Inflammatory macrophage treated with lipopolysaccharide for 1 hour (primary cell): ENCODE results near the gene KCNJ6.
A peak's percentile ranks its signal among the peaks of the same experiment; 100 is the strongest.
"Not testable (repeated sequence)": the region's sequence is repeated elsewhere in the genome, so short reads cannot be mapped to it uniquely, and the experiment has no call there.

Experiments
- DNase-seq, 2 donors: peaks; one replicate each; pipeline ENCODE4 v3.0.0-alpha.2; 2020 to 2022

The KCNJ6 gene

DNA sequence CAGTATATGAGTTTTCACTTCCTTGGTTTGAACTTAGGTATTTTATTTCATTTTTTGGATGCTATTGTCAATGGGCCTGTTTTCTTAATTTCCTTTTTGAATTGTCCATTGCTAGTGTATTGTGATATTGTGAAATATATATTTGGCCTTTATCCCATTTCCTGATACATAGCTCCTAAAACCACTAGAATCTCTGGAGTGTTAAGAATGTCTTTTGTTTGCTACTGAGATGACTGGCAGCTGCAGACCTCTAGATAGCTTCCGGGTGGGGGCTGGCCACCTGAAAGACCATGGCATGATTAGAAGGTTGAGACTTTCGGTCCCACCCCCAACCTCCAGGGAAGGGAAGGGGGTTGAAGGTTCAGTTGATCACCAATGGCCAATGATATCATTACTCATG lies 245.4 kb downstream of the KCNJ6 start:
- DNase-seq, result no peak

DNA sequence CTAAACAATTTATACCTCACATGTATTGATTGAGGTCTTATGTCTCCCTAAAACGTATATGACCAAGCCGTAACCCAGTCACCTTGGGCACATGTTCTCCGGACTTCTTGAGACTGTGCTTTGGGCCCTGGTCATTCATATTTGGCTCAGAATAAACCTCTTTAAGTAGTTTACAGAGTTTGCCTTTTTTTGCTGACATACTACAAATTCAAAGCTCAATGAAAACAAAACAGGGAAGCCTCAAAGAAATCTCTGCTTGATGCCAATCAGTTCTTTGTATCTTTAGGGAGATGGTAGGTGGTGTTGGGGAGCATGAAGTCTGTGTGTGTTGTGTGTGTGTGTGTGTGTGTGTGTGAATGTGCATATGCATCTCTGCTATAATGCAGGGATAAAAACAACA lies 247.0 kb downstream of the KCNJ6 start:
- DNase-seq, result no peak

GRCh38 chr21:37668462-37669239 lies 247.6 kb downstream of the KCNJ6 start:
- no peak for DNase-seq

DNA sequence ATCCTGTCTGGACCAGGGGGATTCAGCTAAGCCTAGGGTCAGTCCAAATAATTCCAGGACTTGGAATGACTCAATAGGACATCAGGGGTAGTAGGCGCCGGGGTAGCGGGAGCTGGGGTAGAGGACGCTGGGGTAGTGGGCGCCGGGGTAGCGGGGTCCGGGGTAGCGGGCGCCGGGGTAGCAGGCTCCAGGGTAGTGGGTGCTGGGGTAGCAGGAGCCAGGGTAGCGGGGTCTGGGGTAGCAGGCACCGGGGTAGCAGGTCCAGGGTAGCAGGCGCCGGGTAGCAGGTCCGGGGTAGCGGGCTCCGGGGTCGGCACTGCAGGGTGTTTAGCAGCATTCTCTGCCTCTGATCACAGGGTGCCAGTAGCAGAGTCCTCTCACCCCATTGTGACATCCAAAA lies 248.9 kb downstream of the KCNJ6 start:
- no peak for DNase-seq

DNA sequence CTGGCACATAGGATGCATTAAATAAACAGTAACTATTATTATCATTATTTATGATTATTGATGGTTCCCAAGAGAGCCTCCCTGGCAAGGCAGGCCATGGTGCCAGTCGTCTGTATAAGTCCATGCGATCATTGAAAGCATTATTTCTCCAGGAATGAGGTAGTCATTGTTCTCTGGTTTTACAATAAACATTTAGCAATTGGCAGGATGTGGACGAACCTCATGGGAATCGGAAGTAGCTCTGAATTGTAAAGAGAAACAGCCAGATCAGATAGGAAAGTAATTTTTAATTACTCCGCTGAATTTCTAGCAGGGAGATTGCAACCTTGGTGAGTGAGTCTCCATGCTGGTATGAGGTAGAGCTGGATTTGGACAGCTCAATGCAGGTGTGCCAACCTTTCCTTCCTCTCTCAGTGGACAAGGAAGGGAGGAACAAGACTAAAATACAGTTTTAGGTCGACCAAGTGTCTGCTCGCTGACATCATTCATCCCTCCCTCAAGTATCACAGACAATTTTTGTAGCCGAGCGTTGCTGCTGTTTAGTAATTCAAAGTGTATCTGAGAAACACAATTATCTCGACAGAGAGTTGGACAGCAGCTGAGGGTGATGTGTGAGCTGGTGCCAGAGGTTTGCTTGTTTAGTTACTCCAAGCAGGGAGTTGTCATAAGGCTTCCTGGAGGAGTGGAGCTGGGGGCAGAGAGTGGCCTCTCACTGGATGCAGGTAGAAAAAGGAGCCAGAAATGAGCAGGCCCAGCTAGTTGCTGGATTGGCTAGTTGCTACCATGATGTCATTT lies 250.8 kb downstream of the KCNJ6 start:
- no peak for DNase-seq

- not testable (repeated sequence) for DNase-seq
Measured at GRCh38 chr21:37662227-37662626, 254.0 kb downstream of the KCNJ6 start.

- DNase-seq, result no peak
Measured at GRCh38 chr21:37660709-37661108, 255.5 kb downstream of the KCNJ6 start.

GRCh38 chr21:37659874-37660273 lies 256.4 kb downstream of the KCNJ6 start:
- DNase-seq, result no peak

DNA sequence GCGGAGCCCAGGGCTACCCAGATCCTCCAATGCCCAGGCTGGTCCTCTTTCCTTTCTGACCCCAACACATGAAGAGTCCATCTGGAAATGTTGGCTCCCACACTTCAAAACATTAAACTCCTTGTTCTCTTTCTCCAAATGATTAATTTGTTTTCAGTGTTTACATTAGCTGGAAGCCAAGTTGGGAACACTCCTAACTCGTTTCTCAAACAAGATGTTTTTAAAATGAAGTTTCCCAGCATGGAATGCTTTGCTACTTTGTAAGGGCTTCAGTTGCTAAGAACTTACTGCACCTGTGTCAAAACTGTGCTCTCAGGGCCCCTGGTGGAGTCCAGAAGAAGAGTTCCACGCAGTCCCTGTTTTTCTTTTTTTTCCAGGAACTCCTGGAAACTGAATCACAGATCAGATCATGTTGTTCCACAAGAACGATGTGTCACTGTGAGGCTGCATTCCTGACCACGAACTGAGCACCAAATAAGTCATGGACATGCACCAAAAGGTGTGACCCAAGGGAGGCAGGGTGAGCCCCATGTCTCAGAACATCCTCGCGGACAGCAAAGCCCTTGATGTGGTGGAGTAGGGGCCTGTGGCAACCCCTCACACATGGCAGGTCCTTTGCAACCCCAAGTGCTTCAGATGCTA lies 257.3 kb downstream of the KCNJ6 start:
- DNase-seq, result no peak

DNA sequence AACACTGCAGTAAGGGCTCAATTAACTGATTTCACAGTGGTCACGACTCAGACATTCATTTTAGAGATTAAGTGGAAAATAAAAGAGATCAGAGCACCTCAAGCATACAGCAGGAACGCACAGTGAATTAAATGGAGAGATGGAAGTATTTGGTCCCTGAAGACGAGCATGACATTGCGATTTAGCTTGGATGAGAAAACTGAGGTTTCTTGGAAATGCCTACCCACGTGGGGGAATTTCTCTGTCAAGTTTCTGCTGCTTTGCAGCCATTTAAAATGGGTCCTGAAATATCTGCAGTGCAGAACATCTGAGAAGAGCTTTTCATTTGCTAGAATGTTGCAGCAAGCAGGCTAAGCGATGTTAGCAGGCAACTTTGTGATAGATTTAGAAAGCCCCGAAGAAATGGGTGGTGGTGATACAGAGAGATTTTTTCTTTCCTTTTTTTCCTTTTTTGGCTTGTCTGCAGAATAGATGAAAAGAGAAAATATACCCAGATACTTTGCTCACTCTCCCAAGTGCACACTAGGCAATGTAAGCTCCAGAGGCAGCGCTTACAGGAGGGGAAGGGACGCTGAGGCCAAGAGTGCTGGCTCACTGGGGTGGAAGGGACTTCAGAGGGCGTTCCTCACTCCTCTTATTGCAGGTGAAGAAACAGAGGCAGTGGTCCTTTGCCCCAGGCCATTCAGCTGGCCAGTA lies 258.0 kb downstream of the KCNJ6 start:
- no peak for DNase-seq

DNA sequence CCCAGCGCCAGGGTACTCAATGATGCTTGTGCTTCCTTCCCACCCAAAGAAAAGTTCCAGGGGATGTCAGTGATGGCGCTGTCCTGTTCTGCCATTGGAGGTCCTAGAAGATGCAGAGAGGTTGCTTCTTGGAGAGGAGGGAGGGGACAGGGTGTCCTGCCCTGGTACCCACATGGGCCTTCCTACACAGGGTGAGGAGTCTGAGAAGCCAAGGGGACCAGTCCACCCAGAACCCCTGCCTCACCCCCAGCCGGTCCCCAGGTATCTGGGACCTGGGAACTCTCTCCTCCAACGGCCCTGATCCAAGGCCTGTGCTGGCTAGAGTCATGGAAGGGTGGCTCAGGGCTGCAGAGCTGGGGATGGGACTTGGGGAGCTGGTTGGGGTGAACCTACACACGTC lies 259.4 kb downstream of the KCNJ6 start:
- DNase-seq, result no peak

DNA sequence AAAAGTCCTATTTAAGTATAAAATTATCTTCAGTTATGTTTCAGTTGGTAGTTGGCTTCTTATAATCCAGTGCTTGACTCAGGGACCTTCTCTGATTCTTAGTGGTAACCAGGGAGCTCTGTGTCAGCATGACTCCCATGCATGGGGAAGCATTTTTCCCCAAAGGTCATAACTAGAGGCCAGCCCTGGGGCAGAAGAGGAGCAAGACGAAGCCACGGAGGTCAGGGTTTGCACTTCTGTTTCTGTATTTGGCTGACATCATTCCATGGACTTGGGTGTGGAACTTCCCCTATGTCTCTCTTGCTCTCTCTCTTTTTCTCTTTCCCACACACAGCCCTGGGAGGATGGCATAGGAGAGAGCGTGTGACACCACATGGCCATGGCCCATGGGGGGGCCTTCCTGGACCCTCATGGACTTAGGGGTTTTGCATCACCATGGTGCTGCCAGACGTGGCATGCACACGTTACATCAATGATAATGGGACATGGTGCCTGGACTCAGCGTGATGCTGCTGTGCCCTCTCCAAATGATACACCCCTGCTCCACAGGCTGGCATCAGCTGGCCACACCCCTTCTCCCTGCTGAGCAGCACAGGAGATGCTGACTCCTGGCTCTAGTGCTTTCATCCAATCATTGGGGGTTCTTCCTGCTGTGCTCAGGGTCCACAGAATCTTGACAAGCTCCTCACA lies 260.5 kb downstream of the KCNJ6 start:
- DNase-seq, result peak; percentile 58 to 74

DNA sequence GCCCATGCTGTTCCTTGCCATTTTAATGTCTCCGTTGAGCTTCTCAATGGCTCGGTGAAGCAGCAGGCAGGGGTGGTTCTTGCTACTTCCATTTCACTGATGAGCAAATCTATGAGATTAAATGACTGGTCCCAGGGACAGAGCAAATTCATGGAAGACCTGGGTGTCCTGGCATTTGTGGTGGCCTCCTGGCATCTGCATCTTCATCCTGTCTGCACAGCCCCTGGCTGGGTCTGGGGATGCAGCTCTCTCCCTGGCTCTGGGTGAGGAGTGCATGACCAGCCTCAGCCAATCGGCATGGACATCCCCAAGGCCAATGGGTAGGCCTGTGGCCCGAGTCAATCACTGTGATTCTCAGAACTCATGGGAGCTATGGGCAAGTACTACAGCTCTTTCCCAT lies 261.7 kb downstream of the KCNJ6 start:
- DNase-seq, result no peak

GRCh38 chr21:37653201-37653600 lies 263.1 kb downstream of the KCNJ6 start:
- DNase-seq, result no peak

- DNase-seq, result no peak
Measured at GRCh38 chr21:37647781-37648180, 268.5 kb downstream of the KCNJ6 start.

DNA sequence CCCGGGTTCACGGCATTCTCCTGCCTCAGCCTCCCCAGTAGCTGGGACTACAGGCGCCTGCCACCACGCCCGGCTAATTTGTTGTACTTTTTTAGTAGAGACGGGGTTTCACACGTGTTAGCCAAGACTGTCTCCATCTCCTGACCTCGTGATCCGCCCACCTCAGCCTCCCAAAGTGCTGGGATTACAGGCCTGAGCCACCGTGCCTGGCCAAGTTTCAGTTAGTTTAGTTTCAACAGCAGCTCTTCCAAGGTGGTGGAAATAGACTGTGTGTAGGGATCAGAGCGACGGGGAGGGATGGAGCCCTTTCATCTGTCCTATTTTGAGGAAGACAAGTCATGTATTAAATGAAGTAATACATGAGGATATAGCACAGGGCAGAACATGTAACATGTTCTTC lies 269.5 kb downstream of the KCNJ6 start:
- not testable (repeated sequence) for DNase-seq

- no peak for DNase-seq
Measured at GRCh38 chr21:37645848-37646247, 270.4 kb downstream of the KCNJ6 start.

DNA sequence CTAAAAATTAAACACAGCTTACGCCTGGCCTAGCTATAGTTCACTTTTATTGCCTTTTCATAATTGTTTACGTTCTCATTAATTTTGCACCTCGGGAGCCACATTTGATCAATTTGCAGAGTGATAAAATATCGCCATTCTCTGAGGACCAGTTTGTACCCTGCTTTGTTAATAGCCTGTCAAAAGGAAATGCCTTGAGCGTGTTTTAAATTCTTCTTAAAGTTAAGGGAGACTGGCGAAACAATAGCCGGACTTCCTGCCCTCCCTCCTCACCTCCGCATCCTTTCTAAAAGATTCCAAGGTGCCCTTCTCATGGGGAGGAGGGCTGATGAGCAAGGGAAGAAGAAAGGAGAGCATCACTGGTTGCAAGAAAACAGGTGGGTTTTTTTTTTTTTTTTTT lies 271.6 kb downstream of the KCNJ6 start:
- no peak for DNase-seq

DNA sequence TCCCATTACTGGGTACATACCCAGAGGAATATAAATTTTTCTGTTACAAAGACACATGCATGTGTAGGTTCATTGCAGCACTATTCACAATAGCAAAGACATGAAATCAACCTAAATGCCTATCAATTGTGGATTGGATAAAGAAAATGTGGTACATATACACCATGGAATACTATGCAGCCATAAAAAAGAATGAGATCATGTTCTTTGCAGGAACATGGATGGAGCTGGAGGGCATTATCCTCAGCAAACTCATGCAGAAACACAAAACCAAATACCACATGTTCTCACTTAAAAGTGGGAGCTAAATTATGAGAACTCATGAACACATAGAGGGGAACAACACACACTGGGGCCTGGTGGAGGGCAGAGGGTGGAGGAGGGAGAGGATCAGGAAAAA lies 272.4 kb downstream of the KCNJ6 start:
- DNase-seq, result not testable (repeated sequence)

DNA sequence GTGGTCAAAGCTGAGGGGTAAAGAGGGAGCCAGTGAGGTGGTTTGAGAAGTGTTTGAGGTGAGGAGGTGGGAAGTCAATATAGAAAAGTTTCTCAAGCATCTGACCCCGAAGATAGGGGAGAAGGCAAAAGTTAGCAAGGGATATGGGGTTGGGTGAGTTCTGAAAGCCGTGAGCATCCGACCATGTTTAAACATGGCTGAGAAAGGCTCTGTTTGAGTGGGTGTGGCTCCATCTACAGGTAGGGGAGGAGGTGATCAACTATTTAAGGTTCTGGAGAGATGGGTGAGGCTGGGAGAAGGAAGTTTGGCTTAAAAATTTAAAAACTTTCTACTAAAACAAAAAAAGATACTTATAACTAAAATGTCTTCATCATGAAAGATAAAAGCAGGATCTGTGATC lies 273.8 kb downstream of the KCNJ6 start:
- DNase-seq, result no peak

GRCh38 chr21:37639756-37640155 lies 276.5 kb downstream of the KCNJ6 start:
- no peak for DNase-seq

- no peak for DNase-seq
Measured at GRCh38 chr21:37636152-37636860, 280.0 kb downstream of the KCNJ6 start.
